H4 (cell line): ENCODE results near the gene HAUS5. TPM values are rescaled to one million over a fixed set of nuclear protein-coding genes. Genes with fewer than 3 reads are reported as not detected.
"Not testable (repeated sequence)": the region's sequence is repeated elsewhere in the genome, so short reads cannot be mapped to it uniquely, and the experiment has no call there.

ENCODE experiments used
- DNase-seq: peaks from one replicate; pipeline ENCODE4 v3.0.0-alpha.2; 2015; ENCODE audit warnings: low spot score
- total RNA-seq: library from RNA; depleted of rRNA; stranded (reverse); fragments of >200 nt; shearing (Covaris generic); gene quantifications from 2 replicates; pipeline ENCODE4 v1.2.3, GENCODE V29; 2014

The HAUS5 gene
- total RNA-seq, 1 experiment from 2014 or later = 17.2 TPM

DNA sequence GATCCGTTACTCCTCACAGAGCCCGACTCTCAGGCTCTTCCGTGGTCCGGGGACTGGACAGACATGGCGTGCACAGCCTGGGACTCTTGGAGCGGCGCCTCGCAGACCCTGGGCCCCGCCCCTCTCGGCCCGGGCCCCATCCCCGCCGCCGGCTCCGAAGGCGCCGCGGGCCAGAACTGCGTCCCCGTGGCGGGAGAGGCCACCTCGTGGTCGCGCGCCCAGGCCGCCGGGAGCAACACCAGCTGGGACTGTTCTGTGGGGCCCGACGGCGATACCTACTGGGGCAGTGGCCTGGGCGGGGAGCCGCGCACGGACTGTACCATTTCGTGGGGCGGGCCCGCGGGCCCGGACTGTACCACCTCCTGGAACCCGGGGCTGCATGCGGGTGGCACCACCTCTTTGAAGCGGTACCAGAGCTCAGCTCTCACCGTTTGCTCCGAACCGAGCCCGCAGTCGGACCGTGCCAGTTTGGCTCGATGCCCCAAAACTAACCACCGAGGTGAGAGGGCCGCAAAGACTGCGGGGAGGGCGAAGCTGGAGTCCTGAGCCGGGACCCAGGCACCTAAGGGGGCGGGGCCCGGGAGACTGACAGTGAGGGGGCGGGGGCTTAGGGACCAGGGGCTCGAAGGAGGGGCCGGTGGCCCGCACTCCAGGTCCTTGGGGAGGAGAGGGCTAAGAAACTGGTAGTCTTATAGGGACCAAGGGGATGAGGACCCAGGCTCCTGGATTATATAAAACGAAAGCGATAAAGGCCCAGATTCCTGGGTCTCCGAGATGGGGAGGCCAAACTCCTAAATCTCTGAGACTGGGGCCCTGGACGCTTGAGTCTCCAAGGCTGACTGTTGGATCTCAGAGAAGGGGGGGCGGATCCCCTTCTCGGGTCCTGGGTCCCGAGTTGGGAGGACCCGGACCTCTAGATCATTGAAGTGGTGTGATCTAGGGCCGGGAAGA lies 31.0 kb downstream of the HAUS5 start:
- peak; percentile 88 for DNase-seq

DNA sequence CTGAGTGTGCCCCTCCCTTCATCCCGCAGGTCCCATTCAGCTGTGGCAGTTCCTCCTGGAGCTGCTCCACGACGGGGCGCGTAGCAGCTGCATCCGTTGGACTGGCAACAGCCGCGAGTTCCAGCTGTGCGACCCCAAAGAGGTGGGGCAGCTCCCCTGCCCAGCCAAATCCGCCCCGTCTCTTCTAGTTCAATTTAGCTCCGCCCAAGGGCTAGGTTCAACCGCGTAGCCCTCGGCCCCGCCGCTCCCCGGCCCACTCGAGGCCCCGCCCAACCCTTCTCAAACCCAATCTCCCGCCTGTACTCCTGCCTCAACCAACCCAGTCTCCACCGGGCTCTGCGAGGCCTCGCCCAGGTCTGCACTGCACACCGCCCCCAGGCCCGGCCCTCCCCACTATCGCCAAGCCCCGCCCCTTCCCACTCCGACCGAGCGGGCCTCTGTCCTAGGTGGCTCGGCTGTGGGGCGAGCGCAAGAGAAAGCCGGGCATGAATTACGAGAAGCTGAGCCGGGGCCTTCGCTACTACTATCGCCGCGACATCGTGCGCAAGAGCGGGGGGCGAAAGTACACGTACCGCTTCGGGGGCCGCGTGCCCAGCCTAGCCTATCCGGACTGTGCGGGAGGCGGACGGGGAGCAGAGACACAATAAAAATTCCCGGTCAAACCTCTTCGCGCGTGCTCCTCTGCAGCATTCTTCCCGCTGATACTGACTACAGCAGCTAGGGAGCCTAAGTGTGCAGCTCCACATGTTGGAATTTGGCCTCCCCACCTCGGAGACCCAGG lies 31.9 kb downstream of the HAUS5 start:
- DNase-seq = peak; percentile 37

DNA sequence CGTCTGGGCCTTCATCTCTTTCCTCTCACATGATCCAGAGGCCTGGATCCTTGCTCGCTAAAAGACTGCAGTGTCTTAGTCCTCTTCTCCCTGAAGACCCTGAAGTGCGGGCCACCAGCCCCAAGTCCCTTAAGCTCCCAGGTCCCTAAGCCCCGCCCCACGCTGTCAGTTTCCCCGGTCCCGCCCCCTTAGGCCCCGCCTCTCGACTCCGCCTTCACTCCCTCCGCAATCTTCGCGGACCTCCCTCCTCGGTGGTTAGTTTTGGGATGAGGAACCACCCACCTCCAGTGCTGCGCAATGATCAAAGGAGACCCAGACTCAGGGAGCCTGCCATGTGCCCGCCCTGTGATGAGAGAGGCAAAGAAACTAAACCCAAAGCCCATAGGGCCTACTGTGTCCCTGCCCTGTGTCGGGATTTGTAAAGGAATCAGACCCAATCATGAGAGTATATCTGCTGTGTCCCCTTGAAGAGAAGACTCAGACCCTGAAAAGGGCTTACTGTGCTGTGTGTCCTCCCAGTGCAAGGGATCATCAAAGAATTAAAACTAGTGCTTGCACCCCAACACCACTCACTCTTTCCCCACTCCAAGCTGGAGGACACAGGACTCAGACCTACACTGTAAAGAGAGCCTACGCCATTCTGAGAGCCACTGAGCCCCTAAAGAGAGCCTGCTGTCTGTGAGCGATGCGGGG lies 32.6 kb downstream of the HAUS5 start:
- DNase-seq = no peak

DNA sequence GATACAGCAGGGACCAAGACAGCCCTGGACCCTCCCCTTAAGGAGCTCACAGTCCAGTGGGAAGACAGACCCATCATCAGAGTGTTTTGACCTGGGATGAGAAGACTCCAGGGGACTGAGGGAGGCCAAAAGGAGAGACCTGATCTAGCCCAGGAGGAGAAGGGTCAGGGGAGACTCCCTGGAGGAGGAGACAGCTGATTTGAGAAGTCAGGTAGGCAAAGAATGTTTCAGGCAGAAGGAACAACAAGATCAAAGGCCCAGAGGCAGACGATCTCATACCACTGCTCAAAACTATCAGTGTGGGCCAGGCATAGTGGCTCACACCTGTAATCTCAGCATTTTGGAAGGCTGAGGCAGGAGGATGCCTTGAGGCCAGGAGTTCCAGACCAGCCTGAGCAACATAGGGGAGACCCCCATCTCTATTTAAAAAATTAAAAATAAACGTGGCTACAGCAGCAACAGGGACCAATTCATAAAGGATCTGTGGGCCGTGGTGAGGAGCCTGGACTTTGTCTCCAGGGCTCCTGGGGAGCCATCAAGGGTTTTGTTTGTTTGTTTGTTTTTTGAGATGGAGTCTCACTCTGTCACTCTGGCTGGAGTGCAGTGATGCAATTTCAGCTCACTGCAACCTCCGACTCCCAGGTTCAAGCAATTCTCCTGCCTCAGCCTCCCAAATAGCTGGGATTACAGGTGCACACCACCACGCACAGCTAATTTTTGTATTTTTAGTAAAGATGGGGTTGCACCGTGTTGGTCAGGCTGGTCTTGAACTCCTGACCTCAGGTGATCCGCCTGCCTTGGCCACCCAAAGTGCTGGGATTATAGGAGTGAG lies 33.4 kb downstream of the HAUS5 start:
- DNase-seq = no peak

DNA sequence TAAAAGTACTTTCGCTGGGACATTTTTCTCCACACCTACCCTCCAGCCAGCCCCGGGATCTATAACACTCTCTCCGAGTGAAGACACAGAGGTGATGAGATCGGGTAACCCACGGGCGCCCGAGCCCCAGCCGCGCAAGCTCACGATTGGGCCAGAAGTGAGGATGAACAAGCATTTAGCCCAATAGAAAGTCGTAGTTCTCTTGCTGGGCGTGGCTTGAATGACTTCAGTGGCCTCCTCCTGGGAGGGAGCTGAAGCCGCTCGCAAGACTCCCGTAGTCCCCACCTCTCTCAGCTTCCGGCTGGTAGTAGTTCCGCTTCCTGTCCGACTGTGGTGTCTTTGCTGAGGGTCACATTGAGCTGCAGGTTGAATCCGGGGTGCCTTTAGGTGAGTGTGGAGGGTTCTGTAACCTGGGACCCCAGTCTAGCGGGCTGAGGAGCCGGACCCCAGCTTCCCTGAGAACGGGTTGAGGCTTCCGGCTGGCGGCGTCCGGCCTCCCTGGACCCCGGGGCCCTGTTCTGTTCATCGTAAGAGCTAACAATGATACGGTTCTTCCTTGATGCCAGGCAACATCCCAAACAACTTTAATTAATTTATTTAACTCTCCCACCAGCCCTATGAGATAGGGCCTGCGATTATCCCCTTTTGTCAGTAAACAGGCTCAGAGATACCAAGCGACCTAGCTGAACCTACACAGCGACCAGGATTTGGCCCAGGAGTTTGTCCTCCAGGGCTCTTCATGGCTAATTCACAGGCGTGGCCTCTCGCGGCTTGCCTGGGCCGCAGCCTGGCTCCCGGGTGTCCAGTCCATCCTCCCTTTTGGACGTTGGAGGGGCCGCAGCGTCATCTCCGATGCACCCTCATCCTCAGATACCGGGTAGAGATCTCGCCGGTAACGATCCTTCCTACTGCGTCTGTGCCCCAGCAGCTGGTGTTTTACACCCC lies 35.8 kb downstream of the HAUS5 start, which contains the start of gene COX6B1:
COX6B1 (plus strand) TSS at position 307 of the 945 bp plus-strand sequence. CDS start 2,921 bp downstream, outside the sequence.
- peak; percentile 100 for DNase-seq

DNA sequence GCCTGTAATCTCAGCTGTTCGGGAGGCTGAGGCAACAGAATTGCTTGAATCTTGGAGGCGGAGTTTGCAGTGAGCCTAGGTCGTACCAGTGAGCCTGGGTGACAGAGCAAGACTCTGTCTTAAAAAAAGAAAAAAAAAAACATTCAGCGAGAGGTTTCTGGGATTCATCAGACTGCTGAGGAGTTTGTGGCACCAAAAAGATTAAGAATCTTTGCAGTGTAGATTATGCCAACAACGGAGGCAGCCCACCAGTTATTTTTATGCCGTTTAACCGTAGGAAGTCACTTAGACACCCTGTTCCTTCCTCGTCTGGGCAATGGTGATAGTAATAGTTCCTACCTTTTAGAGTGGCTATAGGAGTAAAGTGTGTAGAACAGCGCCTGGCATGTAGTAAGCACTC lies 38.0 kb downstream of the HAUS5 start:
- no peak for DNase-seq

DNA sequence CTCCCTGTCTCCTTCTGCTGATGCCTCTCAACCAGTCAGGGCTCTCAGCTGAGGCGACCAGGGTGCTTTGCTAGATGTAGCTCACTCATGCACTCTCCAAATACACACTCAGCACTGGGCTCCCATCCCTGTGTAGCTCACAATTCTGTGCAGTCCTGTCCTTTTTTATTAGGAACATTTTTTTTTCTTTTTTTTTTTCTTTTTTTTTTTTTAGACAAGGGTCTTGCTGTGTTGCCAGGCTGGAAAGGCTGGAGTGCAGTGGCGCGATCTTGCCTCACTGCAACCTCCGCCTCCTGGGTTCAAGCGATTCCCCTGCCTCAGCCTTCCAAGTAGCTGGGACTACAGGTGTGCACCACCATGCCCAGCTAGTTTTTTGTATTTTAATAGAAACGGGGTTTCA lies 42.3 kb downstream of the HAUS5 start:
- DNase-seq = not testable (repeated sequence)

DNA sequence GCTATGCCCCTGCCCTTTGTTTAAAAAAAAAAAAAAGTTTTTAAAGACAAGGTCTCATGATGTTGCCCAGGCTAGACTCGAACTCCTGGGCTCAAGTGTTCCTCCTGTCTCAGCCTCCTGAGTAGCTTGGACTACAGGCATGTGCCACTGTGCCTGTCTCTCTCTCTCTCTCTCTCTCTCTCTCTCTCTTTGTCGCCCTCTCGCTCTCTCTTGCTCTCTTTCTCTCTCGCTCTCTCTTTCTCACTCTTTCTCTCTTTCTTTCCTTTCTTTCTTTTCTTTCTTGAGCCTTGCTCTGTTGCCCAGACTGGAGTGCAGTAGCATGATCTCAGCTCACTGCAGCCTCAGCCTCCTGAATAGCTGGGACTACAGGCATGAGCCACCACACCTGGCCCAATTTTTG lies 43.1 kb downstream of the HAUS5 start:
- no peak for DNase-seq

DNA sequence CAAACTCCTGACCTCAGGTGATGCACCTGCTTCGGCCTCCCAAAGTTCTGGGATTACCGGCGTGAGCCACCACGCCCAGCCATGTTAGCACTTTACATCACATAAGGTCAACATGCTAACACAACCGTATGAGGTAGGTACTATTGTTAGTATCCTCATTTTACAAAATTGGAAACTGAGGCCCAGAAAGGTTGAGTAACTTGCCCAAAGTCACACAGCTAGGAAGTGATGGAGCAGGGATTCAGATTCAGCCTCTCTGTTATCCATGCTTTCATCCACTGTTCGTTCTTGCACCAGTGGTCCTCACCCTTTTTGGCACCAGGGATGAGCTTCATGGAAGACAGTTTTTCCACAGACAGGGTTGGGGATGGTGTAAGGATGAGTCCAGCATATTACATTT lies 44.2 kb downstream of the HAUS5 start:
- DNase-seq = no peak

DNA sequence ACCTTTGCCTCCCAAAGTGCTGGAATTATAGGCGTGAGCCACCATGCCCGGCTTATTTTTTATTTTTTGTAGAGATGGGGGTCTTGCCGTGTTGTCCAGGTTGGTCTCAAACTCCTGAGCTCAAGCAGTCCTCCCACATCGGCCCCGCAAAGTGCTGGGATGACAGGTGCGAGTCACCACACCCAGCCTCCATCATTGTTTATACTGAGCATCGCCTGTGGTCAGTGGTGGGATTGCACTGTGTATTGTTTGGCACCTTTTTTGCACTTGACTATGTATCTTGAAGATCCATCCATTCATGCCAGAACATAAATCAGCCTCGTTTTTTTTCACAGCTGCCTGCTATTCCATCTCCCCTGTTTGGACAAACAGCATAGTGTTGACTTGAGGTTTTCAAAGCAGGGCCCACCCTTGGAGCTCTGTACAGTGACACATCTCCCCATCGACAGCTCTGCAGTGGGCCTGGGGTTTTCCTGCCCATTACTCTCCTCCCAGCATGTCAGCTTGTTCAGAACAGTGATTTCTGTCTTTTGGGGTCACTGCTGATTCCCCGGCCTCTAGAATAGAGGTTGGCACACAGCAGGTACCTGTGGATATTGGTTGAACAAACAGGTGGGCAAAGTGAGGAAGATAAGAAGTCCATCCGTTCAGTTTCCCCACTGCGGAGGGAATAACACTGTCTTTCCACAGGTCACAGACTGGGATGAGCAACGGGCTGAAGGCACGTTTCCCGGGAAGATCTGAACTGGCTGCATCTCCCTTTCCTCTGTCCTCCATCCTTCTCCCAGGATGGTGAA lies 45.6 kb downstream of the HAUS5 start:
- DNase-seq = no peak

DNA sequence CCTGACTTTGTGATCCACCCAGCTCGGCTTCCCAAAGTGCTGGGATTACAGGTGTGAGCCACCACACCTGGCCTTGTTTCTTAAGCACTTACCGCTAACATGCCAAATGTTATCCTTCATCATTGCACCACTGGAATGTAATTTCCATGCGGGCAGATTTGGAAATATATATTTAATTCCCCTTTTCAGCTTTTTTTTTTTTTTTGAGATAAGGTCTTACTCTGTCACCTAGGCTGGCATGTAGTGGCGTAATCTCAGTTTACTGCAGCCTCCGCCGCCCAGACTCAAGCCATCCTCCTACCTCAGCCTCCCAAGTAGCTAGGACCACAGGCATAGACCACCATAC lies 49.4 kb downstream of the HAUS5 start:
- no peak for DNase-seq

DNA sequence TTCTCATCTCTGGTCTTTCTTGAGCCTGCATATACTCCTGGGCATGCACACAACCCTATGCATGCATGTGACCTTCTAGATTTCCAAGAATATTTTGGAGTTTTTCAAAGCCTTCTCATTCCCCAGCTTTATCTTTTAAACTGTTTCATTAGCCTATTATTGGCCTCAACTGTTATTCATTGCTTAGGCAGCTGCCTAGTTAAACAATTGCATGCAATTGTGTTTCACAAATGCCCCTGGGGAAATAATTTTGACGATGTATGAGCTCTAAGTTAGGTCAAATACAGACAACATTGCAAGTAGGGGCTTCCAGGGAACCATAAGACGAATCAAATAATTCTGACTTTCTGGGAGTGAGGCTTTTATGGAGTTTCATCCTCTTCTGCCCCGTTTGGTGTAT lies 51.4 kb downstream of the HAUS5 start:
- no peak for DNase-seq

DNA sequence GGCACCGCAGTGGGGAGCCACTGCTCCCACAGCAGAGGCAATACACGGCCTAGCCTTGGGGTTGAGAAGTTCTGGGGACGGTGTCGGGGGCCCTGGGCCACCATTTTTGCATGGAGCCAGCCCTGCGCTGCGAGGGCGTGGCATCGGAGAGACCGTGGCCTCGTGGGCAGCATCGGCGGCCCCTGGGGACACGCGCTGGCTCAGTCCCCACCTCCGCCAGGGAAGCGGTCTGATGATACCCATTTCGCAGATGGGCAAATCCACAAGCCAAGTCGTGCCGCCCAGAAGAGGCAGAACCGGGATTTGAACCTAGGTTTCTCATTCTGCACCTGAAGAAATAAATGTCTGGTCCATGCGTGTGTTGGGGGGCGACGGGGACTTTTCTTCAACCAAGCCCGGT lies 52.6 kb downstream of the HAUS5 start:
- no peak for DNase-seq

DNA sequence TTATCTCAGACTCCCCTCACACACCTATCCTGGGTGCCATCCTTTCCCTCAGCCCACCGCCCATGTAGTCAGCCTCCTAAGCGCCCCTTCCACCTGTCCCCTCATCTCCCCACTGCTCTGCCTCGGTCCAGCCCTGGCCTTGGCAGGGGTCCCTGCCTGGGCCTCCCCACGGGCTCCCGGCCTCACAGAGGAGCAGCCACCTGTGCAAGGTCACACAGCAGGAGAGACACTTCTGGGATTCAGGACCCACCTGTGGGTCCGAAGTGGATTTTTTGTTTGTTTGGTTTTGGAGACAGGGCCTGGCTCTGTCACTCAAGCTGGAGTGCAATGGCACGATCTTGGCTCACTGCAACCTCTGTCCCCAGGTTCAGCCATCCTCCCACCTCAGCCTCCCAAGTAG lies 53.1 kb downstream of the HAUS5 start:
- DNase-seq = no peak

DNA sequence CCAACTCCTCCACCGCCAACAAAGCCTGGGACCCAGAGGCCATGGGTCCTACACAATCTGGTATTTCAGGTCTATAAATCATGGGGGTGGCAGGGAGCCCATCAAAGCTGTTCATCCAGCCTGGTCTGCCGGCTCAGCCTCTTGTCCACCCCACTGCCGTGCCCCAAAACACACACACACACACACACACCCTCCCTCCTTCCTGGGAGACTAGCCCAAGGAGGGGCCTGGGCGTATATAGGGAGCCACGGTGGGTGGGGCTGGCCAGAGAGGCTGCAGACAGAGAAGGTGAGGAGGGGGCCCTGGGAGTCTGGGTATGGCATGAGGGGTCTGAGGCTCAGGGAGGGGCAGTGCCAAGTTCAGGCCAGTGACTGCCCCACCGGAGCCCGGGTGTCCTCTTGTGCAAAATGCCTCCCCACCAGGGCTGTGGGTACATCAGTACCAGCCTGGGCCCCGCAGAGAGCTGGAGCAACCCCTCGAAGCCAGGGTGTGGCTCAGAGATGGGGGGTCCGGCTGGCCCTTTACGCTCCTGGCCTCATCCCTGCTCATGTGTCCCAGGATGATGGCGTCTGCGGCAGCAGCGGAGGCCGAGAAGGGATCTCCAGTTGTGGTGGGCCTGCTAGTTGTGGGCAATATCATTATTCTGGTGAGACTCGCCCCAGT lies 53.8 kb downstream of the HAUS5 start, which contains the start of gene UPK1A:
UPK1A (plus strand) TSS at position 267 of the 663 bp plus-strand sequence; CDS start at position 563, 296 bp downstream.
- no peak for DNase-seq

DNA sequence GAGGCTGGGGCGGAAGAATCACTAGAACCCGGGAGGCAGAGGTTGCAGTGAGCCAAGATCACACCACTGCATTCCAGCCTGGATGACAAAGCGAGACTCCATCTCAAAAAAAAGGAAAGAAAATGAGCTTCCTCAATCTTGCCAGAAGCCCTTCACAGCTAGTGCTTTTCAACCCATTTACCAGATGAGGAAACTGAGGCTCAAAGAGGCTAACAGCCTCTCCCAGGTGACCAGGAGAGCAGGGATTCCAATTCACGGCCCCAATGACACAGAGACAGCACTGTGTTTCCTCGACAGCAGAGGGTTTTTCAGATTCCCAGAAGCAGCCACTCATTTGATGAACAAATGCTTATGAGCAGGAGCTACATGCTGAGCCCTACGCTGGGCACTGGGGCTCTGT lies 57.0 kb downstream of the HAUS5 start:
- DNase-seq = no peak

DNA sequence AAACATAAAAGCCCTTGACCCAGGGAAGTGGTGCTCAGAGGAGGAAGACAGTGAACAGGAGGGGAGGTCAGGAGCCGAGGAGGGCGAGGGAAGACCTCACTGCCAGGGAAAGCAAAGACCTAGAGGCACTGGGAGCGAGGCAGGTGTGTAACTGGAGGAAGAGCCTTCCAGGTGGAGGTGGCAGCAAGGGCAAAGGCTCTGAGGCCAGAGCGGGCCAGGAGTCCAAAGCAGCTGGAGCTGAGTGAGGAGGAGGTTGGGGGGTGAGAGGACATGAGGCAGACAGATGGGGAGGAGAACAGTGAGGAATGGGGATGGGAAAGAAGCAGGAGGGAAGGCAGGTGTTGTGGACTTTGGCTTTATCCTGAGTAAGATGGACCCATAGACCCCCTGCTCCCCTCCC lies 57.4 kb downstream of the HAUS5 start:
- DNase-seq = no peak

DNA sequence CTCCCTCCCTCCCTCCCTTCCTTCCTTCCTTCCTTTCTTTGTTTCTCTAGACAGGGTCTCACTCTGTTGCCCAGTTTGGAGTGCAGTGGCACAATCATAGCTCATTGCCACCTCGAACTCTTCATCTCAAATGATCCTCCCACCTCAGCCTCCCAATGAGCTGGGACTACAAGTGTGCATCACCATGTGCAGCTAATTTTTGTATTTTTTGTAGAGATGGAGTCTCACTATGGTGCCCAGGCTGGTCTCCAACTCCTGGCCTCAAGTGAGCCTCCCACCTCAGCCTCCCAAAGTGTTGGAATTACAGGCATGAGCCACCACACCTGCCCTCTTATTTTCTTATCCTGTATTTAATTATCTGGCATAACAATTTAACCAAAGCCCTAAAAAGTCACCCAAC lies 58.2 kb downstream of the HAUS5 start:
- DNase-seq = no peak

DNA sequence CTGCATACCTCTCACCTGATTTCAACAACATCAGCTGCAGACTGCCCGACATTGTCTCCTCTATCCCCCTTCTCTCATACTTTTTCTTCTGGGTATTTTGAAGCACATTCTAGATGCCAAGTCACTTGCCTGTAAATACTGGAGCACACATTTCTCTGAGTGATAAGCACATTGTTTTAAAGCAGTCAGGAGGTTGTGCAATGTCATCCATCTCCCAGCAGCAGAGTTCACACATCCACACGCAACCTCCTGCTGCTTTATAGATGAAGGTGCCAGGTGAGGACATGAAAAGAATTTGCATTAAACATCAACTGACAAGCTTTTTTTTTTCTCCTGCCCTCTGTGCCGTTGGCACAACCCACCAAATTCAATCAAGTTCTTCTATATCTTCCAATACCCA lies 59.3 kb downstream of the HAUS5 start:
- no peak for DNase-seq
